HEK293 (cell line): ENCODE data around the gene KIAA0319L.

Experiments
- CTCF ChIP-seq: fragments of 450-650 bp; formaldehyde crosslinking; IDR thresholded peaks from 2 replicates; pipeline ENCODE4 v1.5.1; 2016; ENCODE audit warnings: missing biosample characterization, missing genetic modification characterization
- ZNF639 ChIP-seq: fragments of 450-650 bp; formaldehyde crosslinking; IDR thresholded peaks from 2 replicates; pipeline ENCODE4 v1.5.1; 2016; ENCODE audit warnings: missing biosample characterization, missing genetic modification characterization
- ZNF707 ChIP-seq: fragments of 450-650 bp; formaldehyde crosslinking; IDR thresholded peaks from 2 replicates; pipeline ENCODE4 v1.5.1; 2016; ENCODE audit warnings: missing biosample characterization, missing genetic modification characterization

- TF ChIP-seq ZNF707 (tag by site-specific recombination): no peak
- no peak for TF ChIP-seq CTCF (tag by site-specific recombination)
- no peak for TF ChIP-seq ZNF639 (tag by site-specific recombination)
Observed at GRCh38 chr1:35518183-35518582, 39.0 kb downstream of the KIAA0319L start.
